ENCODE data around the gene RGP1.

DNA sequence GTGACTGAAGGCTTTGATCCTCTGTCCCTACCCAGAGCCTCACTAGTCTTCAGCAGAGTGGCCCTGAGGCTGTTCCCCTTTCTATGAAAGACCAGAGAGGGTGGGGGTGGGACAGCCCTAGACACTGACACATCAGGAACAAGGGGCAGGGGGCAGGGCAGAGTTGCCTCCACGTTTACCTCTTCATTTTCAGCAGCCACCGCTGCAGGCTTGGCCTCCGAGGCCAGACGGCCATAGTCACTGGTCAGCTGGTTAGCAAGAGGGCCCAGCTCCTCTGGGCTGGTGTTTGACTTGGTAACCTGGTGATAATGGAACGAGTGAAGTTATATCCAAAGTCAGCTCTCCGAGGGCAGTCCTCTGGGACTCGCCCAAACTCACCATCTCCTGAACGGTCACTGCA lies 43.7 kb upstream of the RGP1 start:
- TF ChIP-seq, protein P1, sequence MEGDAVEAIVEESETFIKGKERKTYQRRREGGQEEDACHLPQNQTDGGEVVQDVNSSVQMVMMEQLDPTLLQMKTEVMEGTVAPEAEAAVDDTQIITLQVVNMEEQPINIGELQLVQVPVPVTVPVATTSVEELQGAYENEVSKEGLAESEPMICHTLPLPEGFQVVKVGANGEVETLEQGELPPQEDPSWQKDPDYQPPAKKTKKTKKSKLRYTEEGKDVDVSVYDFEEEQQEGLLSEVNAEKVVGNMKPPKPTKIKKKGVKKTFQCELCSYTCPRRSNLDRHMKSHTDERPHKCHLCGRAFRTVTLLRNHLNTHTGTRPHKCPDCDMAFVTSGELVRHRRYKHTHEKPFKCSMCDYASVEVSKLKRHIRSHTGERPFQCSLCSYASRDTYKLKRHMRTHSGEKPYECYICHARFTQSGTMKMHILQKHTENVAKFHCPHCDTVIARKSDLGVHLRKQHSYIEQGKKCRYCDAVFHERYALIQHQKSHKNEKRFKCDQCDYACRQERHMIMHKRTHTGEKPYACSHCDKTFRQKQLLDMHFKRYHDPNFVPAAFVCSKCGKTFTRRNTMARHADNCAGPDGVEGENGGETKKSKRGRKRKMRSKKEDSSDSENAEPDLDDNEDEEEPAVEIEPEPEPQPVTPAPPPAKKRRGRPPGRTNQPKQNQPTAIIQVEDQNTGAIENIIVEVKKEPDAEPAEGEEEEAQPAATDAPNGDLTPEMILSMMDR (IDR thresholded peaks at IDR 0.05) = no peak
- TF ChIP-seq POLR2A (IDR thresholded peaks at IDR 0.05) (no peak), POLR2AphosphoS5 (IDR thresholded peaks at IDR 0.05) (no peak)

Measured in prostate gland (tissue), 2 donors.